RWPE2 (cell line): ENCODE measurements around the gene SIRPB1.
"Not testable (repeated sequence)": the region's sequence is repeated elsewhere in the genome, so short reads cannot be mapped to it uniquely, and the experiment has no call there.

Experiments
- ATAC-seq: fragments of 200-7000 bp; cut with Tn5 transposase; 3 replicates; pipeline ENCODE4 v1.9.1; 2021; ENCODE audit warnings: low read depth
- DNase-seq: peaks from one replicate; pipeline ENCODE4 v3.0.0-alpha.2; 2020; ENCODE audit warnings: low spot score
- H3K27ac ChIP-seq: fragments of 450-650 bp; 2 replicates; pipeline ENCODE4 v1.5.1; 2017; ENCODE audit warnings: mild to moderate bottlenecking; ENCODE audit not compliant: poor library complexity, severe bottlenecking
- H3K27me3 ChIP-seq: fragments of 250-450 bp; sonication (Bioruptor Pico); 2 replicates; pipeline ENCODE4 v1.5.1; 2021; ENCODE audit warnings: mild to moderate bottlenecking, moderate library complexity; ENCODE audit not compliant: insufficient read depth, poor library complexity, severe bottlenecking
- H3K36me3 ChIP-seq: fragments of 250-450 bp; sonication (Bioruptor Pico); 2 replicates; pipeline ENCODE4 v1.5.1; 2020; ENCODE audit warnings: low read depth, mild to moderate bottlenecking, moderate library complexity
- H3K4me1 ChIP-seq: fragments of 250-450 bp; sonication (Bioruptor Pico); 2 replicates; pipeline ENCODE4 v1.5.1; 2021; ENCODE audit warnings: mild to moderate bottlenecking, moderate library complexity; ENCODE audit not compliant: insufficient read depth, poor library complexity, severe bottlenecking
- H3K4me3 ChIP-seq: fragments of 250-450 bp; sonication (Bioruptor Pico); 2 replicates; pipeline ENCODE4 v1.5.1; 2021; ENCODE audit warnings: mild to moderate bottlenecking, moderate library complexity; ENCODE audit not compliant: severe bottlenecking
- H3K9me3 ChIP-seq: fragments of 250-450 bp; sonication (Bioruptor Pico); 2 replicates; pipeline ENCODE4 v1.5.1; 2021; ENCODE audit warnings: mild to moderate bottlenecking, moderate library complexity; ENCODE audit not compliant: severe bottlenecking
- TF ChIP-seq, protein P1 (sequence below): fragments of 450-650 bp; IDR thresholded peaks from one replicate; pipeline ENCODE4 v1.5.1; 2017; ENCODE audit warnings: mild to moderate bottlenecking, moderate library complexity; ENCODE audit not compliant: poor library complexity, severe bottlenecking

Gene SIRPB1

GRCh38 chr20:1622450-1622849 is 2.6 kb upstream of the SIRPB1 start:
- Histone ChIP-seq H3K9me3 (no peaks in the 10 kb centered on the region), H3K27me3 (no peaks in the 10 kb centered on the region), H3K4me1 (no peaks in the 10 kb centered on the region), H3K36me3 (no peaks in the 10 kb centered on the region), H3K4me3 (no peak overlapping the region), H3K27ac (no peak overlapping the region)
- no peak for ATAC-seq
- TF ChIP-seq, protein P1, sequence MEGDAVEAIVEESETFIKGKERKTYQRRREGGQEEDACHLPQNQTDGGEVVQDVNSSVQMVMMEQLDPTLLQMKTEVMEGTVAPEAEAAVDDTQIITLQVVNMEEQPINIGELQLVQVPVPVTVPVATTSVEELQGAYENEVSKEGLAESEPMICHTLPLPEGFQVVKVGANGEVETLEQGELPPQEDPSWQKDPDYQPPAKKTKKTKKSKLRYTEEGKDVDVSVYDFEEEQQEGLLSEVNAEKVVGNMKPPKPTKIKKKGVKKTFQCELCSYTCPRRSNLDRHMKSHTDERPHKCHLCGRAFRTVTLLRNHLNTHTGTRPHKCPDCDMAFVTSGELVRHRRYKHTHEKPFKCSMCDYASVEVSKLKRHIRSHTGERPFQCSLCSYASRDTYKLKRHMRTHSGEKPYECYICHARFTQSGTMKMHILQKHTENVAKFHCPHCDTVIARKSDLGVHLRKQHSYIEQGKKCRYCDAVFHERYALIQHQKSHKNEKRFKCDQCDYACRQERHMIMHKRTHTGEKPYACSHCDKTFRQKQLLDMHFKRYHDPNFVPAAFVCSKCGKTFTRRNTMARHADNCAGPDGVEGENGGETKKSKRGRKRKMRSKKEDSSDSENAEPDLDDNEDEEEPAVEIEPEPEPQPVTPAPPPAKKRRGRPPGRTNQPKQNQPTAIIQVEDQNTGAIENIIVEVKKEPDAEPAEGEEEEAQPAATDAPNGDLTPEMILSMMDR: no peak
- no peak for DNase-seq

- ATAC-seq (no peak), DNase-seq (no peak)
- Histone ChIP-seq H3K27me3 (no peaks in the 10 kb centered on the region), H3K36me3 (no peaks in the 10 kb centered on the region), H3K4me3 (no peak overlapping the region), H3K27ac (no peak overlapping the region), H3K9me3 (no peaks in the 10 kb centered on the region), H3K4me1 (no peaks in the 10 kb centered on the region)
- TF ChIP-seq, protein P1: no peak
These were observed 1.5 kb upstream of the SIRPB1 start for GRCh38 chr20:1621316-1621715.

DNA sequence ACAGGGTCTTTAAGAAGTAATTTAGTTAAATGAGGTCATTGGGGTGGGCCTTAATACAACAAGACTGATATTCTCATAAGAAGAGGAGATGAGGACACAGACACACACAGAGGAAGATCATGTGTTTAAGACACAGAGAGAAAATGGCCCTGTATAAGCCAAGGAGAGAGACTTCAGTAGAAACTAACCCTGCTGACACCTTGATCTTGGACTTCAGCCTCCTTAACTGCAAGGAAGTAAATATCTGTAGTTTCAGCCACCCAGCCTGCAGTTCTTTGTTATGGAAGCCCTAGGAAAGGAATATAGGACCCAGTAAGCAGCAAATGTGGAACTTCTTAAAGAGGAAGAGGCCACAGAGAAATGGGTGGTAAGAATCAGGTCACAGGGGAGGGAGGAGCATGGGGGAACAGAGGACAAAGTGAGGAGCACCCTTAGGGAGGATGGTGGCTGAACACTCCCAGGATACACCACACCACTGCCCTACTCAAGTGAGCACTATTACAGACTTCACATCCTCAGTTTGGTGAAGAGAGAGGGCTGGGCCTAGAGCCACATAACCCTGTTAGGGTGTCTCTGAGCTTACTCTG is 762 bp downstream of the SIRPB1 start:
- Histone ChIP-seq H3K9me3 (no peaks in the 10 kb centered on the region), H3K27me3 (no peaks in the 10 kb centered on the region), H3K4me3 (no peak overlapping the region), H3K27ac (no peak overlapping the region), H3K4me1 (no peaks in the 10 kb centered on the region), H3K36me3 (no peaks in the 10 kb centered on the region)
- ATAC-seq (no peak), DNase-seq (no peak)
- TF ChIP-seq, protein P1: no peak

GRCh38 chr20:1618479-1618878 is 1.3 kb downstream of the SIRPB1 start:
- H3K27me3 ChIP-seq: no peaks in the 10 kb centered on the region
- no peaks in the 10 kb centered on the region for H3K4me1 ChIP-seq
- no peaks in the 10 kb centered on the region for H3K9me3 ChIP-seq
- no peak overlapping the region for H3K27ac ChIP-seq
- TF ChIP-seq, protein P1: no peak
- ATAC-seq (no peak), DNase-seq (no peak)
- H3K36me3 ChIP-seq: no peaks in the 10 kb centered on the region
- no peak overlapping the region for H3K4me3 ChIP-seq

DNA sequence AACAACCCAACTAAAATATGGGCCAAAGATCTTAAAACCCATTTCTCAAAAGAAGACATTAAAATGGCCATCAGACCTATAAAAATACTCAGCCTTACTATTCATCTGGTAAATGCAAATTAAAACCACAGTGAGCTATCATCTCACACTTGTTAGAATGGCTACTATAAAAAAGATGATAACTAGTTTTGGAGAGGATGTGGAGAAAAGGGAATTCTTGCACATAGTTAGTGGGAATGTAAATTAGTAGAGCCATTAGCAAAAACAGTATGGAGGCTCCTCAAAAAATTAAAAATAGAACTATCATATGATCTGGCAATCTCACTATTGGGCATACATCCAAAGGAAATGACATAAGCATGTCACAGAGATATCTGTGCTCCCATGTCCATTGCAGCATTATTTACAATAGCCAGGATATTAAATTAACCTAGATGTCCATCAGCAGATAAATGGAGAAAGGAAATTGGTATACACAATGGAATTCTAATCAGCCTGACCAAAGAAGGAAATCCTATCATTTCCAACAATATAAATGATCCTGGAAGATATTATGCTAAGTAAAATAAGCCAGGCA is 2.9 kb downstream of the SIRPB1 start:
- Histone ChIP-seq H3K36me3 (no peaks in the 10 kb centered on the region), H3K4me1 (no peaks in the 10 kb centered on the region), H3K4me3 (no peak overlapping the region), H3K27ac (no peak overlapping the region), H3K9me3 (no peaks in the 10 kb centered on the region), H3K27me3 (no peaks in the 10 kb centered on the region)
- no peak for ATAC-seq
- no peak for DNase-seq
- TF ChIP-seq, protein P1: no peak

DNA sequence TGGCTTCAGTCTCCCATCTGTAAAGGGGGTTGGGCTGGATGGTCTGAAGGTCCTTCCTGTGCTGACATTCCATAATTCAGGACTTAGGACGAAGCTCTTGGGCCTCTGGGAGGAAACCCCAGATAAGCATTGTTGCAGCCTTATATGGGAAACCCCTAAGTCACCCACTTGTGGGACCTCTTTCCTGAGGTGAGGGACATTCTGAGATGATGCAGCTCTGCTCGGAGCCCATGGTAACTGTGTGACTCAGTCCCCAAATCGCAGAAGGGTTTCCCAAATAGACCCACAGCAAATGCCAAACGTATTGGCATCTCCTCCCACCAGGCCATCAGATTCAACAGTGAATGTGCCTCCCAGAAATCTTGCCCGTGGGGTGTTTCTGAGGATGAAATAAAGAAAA is 9.4 kb downstream of the SIRPB1 start:
- H3K4me1 ChIP-seq, H3K9me3 ChIP-seq, H3K4me3 ChIP-seq, ATAC-seq, DNase-seq, H3K27ac ChIP-seq, H3K36me3 ChIP-seq, H3K27me3 ChIP-seq: not testable (repeated sequence)

DNA sequence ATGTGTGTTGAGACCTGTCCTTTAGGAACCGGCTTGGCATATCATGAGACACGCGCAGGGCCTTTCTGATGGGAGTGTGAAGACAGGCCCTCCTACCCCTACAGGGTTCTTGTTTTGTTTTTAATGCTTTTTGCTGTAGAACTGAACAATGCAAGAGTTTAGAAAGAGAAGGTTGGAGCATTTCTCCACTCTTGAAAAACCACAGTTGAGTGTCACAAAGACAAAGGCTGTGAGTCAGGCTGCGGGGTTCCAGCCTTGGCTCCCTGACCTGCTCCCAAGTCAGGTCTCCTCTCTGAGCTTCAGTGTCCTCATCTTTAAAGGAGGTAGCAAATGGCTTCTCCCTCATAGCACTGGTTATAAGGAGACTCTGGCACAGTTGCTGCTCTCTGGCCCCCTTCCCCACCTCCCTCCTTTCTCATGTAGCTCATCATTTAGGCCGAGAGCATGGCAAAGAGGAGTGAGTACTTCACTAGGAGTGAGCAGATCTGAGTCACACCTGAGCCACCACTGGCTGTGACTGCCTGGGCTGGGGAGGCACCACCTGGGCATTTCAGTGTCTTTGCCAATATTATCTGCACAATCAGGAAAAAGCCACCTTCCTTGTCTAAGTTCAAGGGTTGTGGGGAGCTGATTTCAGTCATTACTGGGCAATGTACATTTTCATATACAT is 11.0 kb downstream of the SIRPB1 start:
- H3K9me3 ChIP-seq, H3K27ac ChIP-seq, ATAC-seq, H3K27me3 ChIP-seq, H3K4me3 ChIP-seq, H3K4me1 ChIP-seq, H3K36me3 ChIP-seq: not testable (repeated sequence)
- DNase-seq: peak; percentile 7
